H9 (cell line): ENCODE measurements around the gene C9orf43. TPM values are rescaled to one million over a fixed set of nuclear protein-coding genes. Genes with fewer than 3 reads are reported as not detected.

Experiments
- DNase-seq: peaks from one replicate; pipeline ENCODE4 v3.0.0-alpha.2; 2017
- H2AFZ ChIP-seq: one replicate; pipeline ENCODE4 v1.6.1; 2013; ENCODE audit warnings: mild to moderate bottlenecking, low read length, control low read depth, moderate library complexity
- H2AK5ac ChIP-seq: 2 replicates; pipeline ENCODE4 v1.6.1; 2013; ENCODE audit warnings: low read length, control low read depth, mixed read lengths; ENCODE audit not compliant: insufficient read length
- H2BK120ac ChIP-seq: one replicate; pipeline ENCODE4 v1.6.1; 2013; ENCODE audit warnings: low read depth, mild to moderate bottlenecking, low read length, control low read depth, inconsistent platforms; ENCODE audit not compliant: poor library complexity, severe bottlenecking
- H2BK12ac ChIP-seq: 2 replicates; pipeline ENCODE4 v1.6.1; 2013; ENCODE audit warnings: low read length, control low read depth, mixed read lengths, low read depth; ENCODE audit not compliant: insufficient read length
- H2BK15ac ChIP-seq: 2 replicates; pipeline ENCODE4 v1.6.1; 2013; ENCODE audit warnings: low read depth, low read length, control low read depth
- H2BK20ac ChIP-seq: one replicate; pipeline ENCODE4 v1.6.1; 2013; ENCODE audit warnings: low read depth, mild to moderate bottlenecking, low read length, control low read depth, inconsistent platforms; ENCODE audit not compliant: poor library complexity, severe bottlenecking
- H2BK5ac ChIP-seq: 2 replicates; pipeline ENCODE4 v1.6.1; 2013; ENCODE audit warnings: low read length, control low read depth, mixed read lengths; ENCODE audit not compliant: insufficient read length
- H3K14ac ChIP-seq: 2 replicates; pipeline ENCODE4 v1.6.1; 2013; ENCODE audit warnings: low read length, control low read depth; ENCODE audit not compliant: insufficient read depth
- H3K18ac ChIP-seq: 2 replicates; pipeline ENCODE4 v1.6.1; 2013; ENCODE audit warnings: low read depth, mild to moderate bottlenecking, mixed read lengths, low read length, control low read depth; ENCODE audit not compliant: insufficient read length
- H3K23ac ChIP-seq: 2 replicates; pipeline ENCODE4 v1.6.1; 2013; ENCODE audit warnings: low read length, control low read depth, mixed read lengths, low read depth; ENCODE audit not compliant: insufficient read length
- H3K23me2 ChIP-seq: 2 replicates; pipeline ENCODE4 v1.6.1; 2013; ENCODE audit warnings: low read depth, mild to moderate bottlenecking, mixed read lengths, low read length, control low read depth; ENCODE audit not compliant: insufficient read length, poor library complexity, severe bottlenecking
- H3K27ac ChIP-seq: 2 replicates; pipeline ENCODE4 v1.5.1; 2013; ENCODE audit warnings: low read length, control low read depth, mixed read lengths, low read depth; ENCODE audit not compliant: insufficient read length
- H3K27me3 ChIP-seq: 2 replicates; pipeline ENCODE4 v1.6.1; 2013; ENCODE audit warnings: low read length, control low read depth, inconsistent platforms; ENCODE audit not compliant: insufficient read depth
- H3K4ac ChIP-seq: 2 replicates; pipeline ENCODE4 v1.6.1; 2013; ENCODE audit warnings: low read depth, mild to moderate bottlenecking, control low read depth, inconsistent platforms, low read length, moderate library complexity
- H3K4me1 ChIP-seq: 2 replicates; pipeline ENCODE4 v1.6.1; 2013; ENCODE audit warnings: low read length, control low read depth, inconsistent platforms; ENCODE audit not compliant: insufficient read depth
- H3K4me2 ChIP-seq: 2 replicates; pipeline ENCODE4 v1.6.1; 2013; ENCODE audit warnings: low read length, control low read depth, mixed read lengths; ENCODE audit not compliant: insufficient read length, insufficient read depth
- H3K56ac ChIP-seq: 2 replicates; pipeline ENCODE4 v1.6.1; 2013; ENCODE audit warnings: low read depth, mild to moderate bottlenecking, mixed read lengths, low read length, control low read depth; ENCODE audit not compliant: insufficient read length
- H3K79me1 ChIP-seq: 2 replicates; pipeline ENCODE4 v1.6.1; 2013; ENCODE audit warnings: low read depth, mild to moderate bottlenecking, moderate library complexity, low read length, control low read depth, inconsistent platforms; ENCODE audit not compliant: insufficient read depth, poor library complexity, severe bottlenecking
- H3K79me2 ChIP-seq: 2 replicates; pipeline ENCODE4 v1.6.1; 2013; ENCODE audit warnings: low read length, control low read depth, inconsistent platforms; ENCODE audit not compliant: insufficient read depth
- H3K9ac ChIP-seq: 2 replicates; pipeline ENCODE4 v1.6.1; 2013; ENCODE audit warnings: low read length, control low read depth, mixed read lengths; ENCODE audit not compliant: insufficient read length; ENCODE audit errors: extremely low read depth
- H3K9me3 ChIP-seq: one replicate; pipeline ENCODE4 v1.6.1; 2013; ENCODE audit warnings: low read depth, low read length, inconsistent platforms; ENCODE audit not compliant: control insufficient read depth
- H3T11ph ChIP-seq: one replicate; pipeline ENCODE4 v1.6.1; 2013; ENCODE audit warnings: mild to moderate bottlenecking, low read length, control low read depth, inconsistent platforms
- H4K20me1 ChIP-seq: one replicate; pipeline ENCODE4 v1.6.1; 2013; ENCODE audit not compliant: control insufficient read depth, insufficient read length, insufficient read depth
- H4K5ac ChIP-seq: 2 replicates; pipeline ENCODE4 v1.6.1; 2013; ENCODE audit warnings: low read depth, mild to moderate bottlenecking, mixed read lengths, low read length, control low read depth; ENCODE audit not compliant: insufficient read length
- H4K8ac ChIP-seq: replicated peaks from 2 replicates; pipeline ENCODE4 v1.6.1; 2013; ENCODE audit warnings: low read length, control low read depth, mixed read lengths, low read depth; ENCODE audit not compliant: insufficient read length
- H4K91ac ChIP-seq: 2 replicates; pipeline ENCODE4 v1.6.1; 2013; ENCODE audit warnings: low read depth, mild to moderate bottlenecking, moderate library complexity, mixed read lengths, low read length, control low read depth; ENCODE audit not compliant: insufficient read length
- H3K27ac Mint-ChIP-seq, 3 experiments: 2 replicates in 2 of 3; 3 replicates in 1 of 3; pipeline ENCODE4 v1.8.0; 2020 to 2021; ENCODE audit warnings: mixed read lengths in 3 of 3, mild to moderate bottlenecking in 1 of 3, moderate library complexity in 1 of 3
- H3K27me3 Mint-ChIP-seq: 2 replicates; pipeline ENCODE4 v1.8.0; 2021; ENCODE audit warnings: low read depth, mild to moderate bottlenecking, moderate library complexity, mixed read lengths
- H3K36me3 Mint-ChIP-seq, 3 experiments: 2 replicates in 2 of 3; 3 replicates in 1 of 3; pipeline ENCODE4 v1.8.0; 2020 to 2021; ENCODE audit warnings: low read depth in 3 of 3, mixed read lengths in 3 of 3; ENCODE audit not compliant: insufficient read depth in 1 of 3
- H3K4me1 Mint-ChIP-seq, 2 experiments: 2 replicates each; pipeline ENCODE4 v1.8.0; 2020; ENCODE audit warnings: mixed read lengths in 2 of 2
- H3K4me3 Mint-ChIP-seq, 2 experiments: 2 replicates in 1 of 2; 3 replicates in 1 of 2; pipeline ENCODE4 v1.8.0; 2020 to 2021; ENCODE audit warnings: mild to moderate bottlenecking in 2 of 2, mixed read lengths in 2 of 2, moderate library complexity in 1 of 2
- H3K9me3 Mint-ChIP-seq, 2 experiments: 2 replicates in 1 of 2; 3 replicates in 1 of 2; pipeline ENCODE4 v1.8.0; 2020; ENCODE audit warnings: mild to moderate bottlenecking in 2 of 2, mixed read lengths in 2 of 2, moderate library complexity in 1 of 2
- WGBS: extraction: QIAGEN DNeasy Blood & Tissue Kit; methylation state at CpG from one replicate; pipeline ENCODE4 v1.1.7; 2013; ENCODE audit warnings: missing lambda C conversion rate, low lambda C conversion rate, mixed read lengths; ENCODE audit not compliant: insufficient read length; ENCODE audit errors: extremely low coverage; 5-methylcytosine and 5-hydroxymethylcytosine counted together
- total RNA-seq: library from RNA; stranded (reverse); gene quantifications from 2 replicates; pipeline ENCODE4 v1.2.1, GENCODE V29; 2021
- TF ChIP-seq, protein P1 (sequence below): fragments of 200-600 bp; sonication (generic); conservative IDR thresholded peaks from 3 replicates; pipeline ENCODE4 v1.8.0; 2021; ENCODE audit warnings: antibody characterized with exemption, mild to moderate bottlenecking

C9orf43 gene
- total RNA-seq, 1 experiment from 2014 or later = 0.57 TPM

DNA sequence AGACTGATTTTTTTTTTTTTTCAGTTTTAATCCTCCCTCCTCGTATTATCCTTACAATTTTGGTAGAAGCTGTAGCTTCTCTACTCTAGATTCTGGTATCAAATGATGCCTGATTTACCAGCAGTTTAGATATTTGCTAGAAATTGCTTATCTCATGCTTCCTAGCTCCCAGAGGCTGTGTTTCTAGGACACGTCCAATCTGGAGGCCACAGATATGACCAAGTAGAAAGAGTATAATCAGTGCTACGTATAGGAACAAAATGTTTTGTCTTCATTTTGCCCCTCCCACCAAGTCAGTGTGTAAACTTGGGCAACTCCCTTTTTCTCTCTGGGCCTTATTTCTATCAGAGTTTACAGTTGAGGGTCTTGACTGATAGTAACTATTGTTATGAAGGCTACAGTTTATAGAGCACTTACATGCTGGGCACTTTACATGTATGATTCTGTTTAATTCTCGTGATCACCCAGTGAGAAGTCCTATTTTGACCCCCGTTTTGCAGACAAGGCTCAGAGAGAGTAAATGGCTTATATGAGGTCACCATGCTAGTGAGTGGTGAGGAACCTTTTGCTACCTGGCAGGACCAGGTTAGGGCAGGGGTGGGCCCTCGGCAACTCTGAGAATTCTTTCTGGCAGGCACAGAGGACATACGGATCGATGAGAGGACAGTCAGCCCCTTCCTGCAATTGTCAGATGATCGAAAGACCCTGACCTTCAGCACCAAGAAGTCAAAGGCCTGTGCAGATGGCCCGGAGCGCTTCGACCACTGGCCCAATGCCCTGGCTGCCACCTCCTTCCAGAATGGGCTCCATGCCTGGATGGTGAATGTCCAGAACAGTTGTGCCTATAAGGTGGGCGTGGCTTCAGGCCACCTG, 41.3 kb upstream of the C9orf43 start:
- no CpG with 5 or more reads among the region's 13 CpGs for WGBS
- H2AK5ac ChIP-seq = no peak overlapping the region
- H3K27me3 ChIP-seq = no peaks in the 10 kb centered on the region

More for the DNA sequence above, 41.3 kb upstream of the C9orf43 start:
- Histone ChIP-seq H2BK120ac (no peak overlapping the region), H2BK12ac (no peak overlapping the region), H3T11ph (no peak overlapping the region), H3K9ac (no peak overlapping the region), H3K4ac (no peak overlapping the region), H2BK5ac (no peak overlapping the region), H4K5ac (no peak overlapping the region), H4K91ac (peak overlapping the region; percentile 26), H3K27ac (no peak overlapping the region), H3K4me1 (no peaks in the 10 kb centered on the region), H2BK20ac (no peak overlapping the region), H3K79me1 (no peaks in the 10 kb centered on the region), H2AFZ (no peak overlapping the region), H3K56ac (no peak overlapping the region), H4K20me1 (no peaks in the 10 kb centered on the region), H4K8ac (no peak overlapping the region), H3K4me2 (no peak overlapping the region), H2BK15ac (no peak overlapping the region), H3K79me2 (no peaks in the 10 kb centered on the region), H3K23ac (no peak overlapping the region), H3K9me3 (no peaks in the 10 kb centered on the region), H3K23me2 (peaks cover 3% of the 10 kb centered on the region), H3K14ac (no peak overlapping the region), H3K18ac (no peak overlapping the region)
- no peaks in the 10 kb centered on the region for H3K9me3 Mint-ChIP-seq
- TF ChIP-seq, protein P1, sequence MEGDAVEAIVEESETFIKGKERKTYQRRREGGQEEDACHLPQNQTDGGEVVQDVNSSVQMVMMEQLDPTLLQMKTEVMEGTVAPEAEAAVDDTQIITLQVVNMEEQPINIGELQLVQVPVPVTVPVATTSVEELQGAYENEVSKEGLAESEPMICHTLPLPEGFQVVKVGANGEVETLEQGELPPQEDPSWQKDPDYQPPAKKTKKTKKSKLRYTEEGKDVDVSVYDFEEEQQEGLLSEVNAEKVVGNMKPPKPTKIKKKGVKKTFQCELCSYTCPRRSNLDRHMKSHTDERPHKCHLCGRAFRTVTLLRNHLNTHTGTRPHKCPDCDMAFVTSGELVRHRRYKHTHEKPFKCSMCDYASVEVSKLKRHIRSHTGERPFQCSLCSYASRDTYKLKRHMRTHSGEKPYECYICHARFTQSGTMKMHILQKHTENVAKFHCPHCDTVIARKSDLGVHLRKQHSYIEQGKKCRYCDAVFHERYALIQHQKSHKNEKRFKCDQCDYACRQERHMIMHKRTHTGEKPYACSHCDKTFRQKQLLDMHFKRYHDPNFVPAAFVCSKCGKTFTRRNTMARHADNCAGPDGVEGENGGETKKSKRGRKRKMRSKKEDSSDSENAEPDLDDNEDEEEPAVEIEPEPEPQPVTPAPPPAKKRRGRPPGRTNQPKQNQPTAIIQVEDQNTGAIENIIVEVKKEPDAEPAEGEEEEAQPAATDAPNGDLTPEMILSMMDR = no peak
- H3K4me3 Mint-ChIP-seq = no peak overlapping the region
- peaks cover 8 to 15% of the 10 kb centered on the region in 2 experiments for H3K4me1 Mint-ChIP-seq
- H3K36me3 Mint-ChIP-seq = peaks cover 0 to 20% (median 9%) of the 10 kb centered on the region in 3 experiments; a peak in 5 of 7 replicates
- H3K27me3 Mint-ChIP-seq = no peaks in the 10 kb centered on the region
- no peak for DNase-seq
- no peak overlapping the region for H3K27ac Mint-ChIP-seq
